Activated T-cell treated with anti-CD3 and anti-CD28 coated beads for 24 hours (primary cell): ENCODE results near the gene P2RX6.
"Not testable (repeated sequence)": the region's sequence is repeated elsewhere in the genome, so short reads cannot be mapped to it uniquely, and the experiment has no call there.

Source experiments
- DNase-seq: peaks from one replicate; pipeline ENCODE4 v3.0.0-alpha.2; 2020; ENCODE audit warnings: low read depth

Gene P2RX6

DNA sequence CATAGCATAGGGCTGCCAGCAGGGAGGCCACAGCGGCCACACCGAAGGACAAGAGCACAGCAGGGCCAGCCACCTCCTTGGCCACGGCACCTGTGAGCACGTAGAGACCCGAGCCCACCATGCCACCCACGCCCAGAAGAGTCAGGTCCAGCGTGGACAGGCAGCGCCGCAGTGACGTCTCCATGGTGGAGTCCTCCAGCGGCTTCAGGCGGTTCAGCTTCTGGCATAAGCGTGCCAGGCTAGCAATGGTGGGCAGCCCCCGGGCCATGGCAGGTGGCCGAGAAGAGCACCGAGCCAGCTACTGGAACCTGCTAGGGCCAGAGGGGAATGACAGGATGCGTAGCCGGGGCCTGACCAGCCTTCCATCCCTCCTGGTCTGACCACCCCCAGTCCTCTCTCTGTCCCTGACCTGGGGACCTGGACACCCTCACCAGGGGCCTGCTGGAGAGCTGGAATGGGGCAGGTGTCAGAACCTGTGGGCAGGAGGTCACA, 16.6 kb downstream of the P2RX6 start:
- no peak for DNase-seq

DNA sequence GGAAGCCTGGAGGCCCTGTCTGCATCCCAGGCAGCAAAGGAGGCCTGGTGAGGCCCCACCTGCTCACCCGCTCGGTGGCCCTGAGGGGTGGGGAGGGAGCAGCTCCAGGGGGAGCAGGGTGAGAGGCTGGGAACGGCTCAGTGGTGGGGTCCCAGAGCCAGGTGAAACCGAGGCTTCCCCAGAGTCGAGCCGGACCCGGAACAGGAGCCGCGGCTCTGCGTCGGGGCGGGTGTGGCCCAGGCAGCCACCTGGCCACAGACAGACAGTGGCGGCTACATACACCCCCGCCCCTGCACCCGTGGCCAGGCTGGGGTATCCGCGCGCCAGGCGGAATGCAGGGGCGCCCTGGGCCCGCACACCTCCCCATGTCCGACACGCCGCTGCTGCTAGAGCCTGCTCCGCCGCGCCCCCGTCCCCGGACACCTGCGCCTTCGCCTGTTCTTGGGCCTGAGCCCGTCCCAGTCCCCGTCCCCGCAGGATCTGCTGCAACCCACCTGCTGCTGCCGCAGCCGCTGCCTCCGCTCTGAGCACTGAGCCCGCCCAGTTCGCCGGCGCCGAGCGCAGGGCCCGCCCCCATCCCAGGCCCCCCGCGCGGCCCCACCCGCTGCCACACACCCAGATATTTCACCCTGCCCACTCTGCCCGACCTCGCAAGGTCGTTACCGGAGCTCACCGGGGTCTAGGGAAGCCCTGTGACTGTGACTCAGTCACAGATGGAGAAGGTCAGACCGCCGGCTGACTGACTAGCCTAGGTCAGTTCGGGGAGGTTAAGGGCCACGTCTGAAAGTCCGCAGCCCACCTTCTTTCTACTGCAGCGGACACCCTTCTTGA, 17.3 kb downstream of the P2RX6 start, which contains the start of gene SLC7A4:
Gene SLC7A4, minus strand, starts transcription at position 525 of the 831 bp plus-strand sequence. CDS start 749 bp downstream, outside the sequence.
- no peak for DNase-seq

DNA sequence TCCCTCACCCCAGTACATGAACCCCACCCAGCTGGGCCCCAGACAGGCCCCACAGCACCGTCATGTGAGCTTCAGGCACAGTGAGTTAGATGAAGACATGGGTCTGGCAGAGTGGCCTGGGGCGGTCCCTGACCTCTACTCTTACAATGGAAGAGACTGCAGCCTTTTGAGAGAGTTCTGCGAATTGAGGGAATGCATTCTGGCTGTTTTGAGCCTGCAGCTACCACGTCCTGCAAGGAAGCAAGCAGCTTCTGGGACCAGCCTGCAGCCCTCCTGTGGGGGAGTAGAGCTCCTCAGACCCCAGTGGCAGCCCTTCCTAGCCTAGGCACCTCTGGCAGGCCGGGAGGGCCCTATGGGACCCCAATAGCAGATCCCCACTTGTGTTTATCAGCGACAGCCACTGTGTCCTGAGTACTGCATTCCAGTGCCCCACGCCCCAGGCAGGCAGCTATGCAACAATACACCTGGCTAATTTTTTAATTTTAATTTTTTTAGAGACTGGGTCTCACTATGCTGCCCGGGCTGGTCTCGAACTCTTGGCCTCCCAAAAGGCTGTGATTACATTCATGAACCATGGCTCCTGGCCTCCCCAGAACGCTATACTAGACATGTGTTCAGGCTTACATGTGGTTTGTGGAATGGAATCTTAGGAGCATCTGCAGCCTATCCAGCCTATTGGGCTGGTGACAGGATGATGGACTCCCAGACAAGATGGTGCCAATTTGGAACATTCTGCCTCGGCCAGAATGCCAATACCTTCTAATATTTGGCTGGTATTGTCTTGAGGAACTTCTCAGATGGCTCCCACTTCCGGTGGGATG, 18.1 kb downstream of the P2RX6 start:
- no peak for DNase-seq

DNA sequence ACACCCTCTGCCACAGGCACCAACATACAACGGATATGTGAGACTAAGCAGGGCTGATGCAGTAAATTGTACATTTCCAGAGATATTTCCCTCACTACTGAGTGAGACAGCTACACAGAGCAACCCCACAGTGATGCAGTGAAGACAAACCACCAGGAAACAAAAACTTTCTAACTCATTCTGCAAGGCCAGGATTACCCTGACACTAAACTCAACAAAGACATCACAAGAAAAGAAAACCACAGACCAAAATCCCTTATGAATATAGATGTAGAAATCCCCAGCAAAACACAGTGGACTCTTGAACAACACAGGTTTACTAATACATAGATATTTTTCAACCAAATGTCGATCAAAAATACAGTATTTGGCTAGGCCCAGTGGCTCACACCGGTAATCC, 18.9 kb downstream of the P2RX6 start:
- no peak for DNase-seq

DNA sequence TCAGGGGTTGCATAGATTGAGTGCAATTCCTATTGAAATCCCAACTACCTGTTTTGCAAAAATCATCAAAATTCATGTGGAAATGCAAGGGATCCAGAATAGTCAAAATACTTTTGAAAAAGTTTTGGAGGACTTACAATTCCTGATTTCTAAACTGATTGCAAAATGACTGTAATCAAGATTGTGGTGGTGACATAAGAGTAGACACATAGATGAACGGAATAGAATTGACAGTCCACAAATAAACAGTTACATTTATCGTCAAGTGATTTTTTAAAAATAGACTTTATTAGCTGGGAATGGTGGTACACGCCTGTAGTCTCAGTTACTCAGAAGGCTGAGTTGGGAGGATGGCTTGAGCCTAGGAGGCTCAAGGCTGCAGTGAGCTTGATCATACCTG, 20.0 kb downstream of the P2RX6 start:
- DNase-seq: no peak

DNA sequence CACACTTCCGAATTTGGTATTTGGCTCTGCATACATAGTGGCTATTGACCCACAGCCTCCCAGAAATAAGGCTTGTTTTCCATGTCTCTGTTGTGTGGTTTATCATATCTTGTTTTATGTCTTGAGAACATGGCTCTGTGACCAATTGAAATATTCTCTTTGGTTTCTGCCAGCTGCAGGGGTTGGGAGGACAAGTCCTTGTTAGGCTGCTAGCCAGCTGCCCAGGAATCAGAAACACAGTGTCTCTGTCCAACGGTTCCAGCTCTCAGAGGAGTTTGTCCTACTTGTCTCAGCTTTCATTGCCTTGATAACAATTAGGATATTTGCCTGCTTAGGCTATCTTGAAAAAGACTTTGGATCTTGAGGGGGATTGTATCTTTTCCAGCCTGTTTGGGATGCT, 23.4 kb downstream of the P2RX6 start:
- no peak for DNase-seq

DNA sequence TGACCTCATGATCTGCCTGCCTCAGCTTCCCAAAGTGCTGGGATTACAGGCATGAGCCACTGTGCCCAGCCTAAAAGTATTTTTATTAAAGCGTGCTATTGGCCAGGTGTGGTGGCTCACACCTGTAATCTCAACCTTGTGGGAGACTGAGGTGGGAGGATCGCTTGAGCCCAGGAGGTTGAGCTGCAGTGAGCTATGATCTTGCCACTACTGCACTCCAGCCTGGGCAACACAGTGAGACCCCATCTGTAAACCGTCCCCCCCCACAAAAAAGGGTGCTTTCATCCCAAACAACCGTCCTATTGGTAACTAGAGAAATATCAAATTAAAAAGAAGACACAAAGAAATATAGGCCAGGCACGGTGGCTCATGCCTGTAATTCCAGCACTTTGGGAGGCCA, 24.2 kb downstream of the P2RX6 start:
- not testable (repeated sequence) for DNase-seq

DNA sequence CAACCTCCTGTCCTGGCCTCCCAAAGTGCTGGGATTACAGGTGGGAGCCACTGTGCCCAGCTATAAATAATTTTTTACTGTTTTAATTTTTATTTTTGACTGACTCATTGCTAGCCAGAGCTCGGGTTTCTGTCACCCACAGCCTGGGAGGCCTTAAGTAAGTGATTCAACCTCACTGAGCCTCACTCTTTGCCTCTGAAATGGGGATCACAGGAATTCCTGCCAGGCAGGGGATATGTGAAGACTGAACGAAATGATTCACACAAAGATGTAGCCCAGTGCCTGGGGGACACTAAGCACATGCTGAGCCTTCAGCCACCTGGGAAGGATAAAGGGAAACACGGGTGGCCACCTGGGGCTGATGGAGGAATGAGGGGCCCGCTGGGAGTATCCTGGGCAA, 27.0 kb downstream of the P2RX6 start:
- no peak for DNase-seq

DNA sequence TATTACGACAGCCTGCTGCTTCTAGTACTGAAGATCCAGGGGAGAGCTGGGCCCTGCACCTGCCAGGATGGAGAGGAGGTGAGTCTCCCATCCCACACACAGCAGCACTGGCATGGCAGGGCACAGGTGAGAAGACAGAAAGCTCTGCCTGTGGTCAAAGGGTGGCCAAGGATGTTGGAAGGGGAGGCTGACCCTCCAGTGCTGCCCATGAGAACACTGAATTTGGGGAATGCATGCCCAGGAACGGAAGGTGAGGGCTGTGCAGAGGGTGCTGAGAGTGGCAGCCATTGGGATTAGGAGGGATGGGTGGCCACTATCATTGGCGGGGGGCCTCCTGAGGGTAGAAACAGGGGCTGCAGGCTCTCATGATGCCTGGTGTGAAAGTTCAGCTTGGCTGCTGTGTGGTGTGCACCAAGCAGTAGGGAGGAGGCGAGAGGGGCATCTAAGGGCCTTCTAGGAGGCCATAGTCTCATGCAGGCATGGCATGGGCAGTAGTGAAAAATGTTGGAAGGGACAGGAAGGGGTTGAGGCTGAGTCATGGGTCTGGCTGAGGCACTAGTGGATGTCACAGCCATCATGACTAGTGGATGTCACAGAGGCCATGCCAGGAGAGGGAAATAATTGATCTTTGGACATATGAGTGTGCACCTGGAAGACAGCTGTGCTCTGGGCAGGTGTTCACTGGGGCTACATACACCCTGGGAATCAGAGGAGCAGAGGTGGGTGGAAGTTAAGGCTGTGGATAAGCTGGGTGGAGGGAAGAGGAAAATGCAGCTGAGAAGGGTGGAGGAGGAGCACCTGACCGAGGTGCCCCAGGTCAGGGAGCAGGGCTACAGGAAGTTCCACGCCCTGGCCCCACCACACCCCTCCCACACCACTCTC, 28.3 kb downstream of the P2RX6 start:
- DNase-seq: no peak

DNA sequence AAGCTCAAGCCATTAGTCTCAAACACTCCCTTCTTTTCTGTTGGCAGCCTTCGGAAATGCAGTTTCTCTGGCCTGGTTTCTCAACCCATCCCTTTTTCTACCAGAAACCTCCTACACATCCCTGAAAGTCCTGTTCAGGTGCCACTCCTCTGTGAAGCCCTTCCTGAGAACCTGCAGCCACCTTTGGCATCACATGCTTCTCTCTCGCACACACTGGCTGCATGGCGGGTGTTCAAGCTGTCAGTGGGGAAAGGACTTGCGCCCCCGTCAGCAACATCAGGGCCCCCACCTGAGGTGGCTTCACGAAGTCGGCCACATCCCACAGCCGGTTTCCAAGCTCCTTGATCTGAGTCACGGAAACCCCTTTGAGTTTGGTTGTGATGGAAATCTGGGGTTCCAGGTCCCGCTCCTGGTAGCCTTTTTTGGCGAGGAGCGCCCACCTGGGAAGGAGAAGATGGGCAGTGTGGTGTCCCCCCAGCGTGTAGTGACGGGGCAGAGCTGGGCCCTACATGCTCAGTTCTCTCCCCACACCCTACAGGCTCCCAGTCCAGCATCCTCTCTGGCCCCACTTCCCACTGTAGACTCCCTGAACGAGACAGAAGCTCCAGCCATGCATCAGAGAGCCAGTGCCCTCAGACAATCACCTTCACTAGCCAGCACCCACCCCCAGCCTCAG, 29.0 kb downstream of the P2RX6 start:
- DNase-seq: no peak

DNA sequence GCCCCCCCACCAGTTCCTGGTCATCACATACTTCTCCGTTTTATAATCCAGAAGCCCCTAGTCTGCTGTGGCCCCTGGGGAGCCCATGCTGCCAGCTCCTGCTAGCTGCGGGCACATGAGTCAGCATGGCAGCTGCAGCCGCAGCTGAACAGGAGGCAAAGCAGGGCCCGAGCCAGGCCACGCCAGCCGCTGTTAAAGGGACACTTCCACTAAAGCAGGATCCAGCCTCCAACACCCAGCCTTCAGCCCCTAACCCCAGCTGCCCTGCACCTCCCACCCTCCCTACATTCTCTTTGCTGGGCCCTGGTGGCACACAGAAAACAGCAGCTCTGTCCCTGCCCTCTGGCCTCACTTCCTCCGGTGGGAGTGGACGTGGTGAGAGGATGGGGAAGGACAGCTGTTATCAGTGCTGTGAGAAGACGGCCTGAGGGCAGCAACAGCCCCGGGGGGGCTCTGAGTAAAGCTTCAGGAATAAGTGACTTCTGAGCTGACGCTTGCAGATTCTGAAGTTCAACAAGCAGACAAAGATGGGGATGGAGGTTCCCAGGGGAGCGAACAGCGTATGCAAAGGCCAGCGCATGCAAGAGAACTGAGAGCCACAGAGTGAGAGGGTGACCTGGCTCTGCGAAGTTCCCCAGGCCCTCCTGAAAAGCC, 30.1 kb downstream of the P2RX6 start:
- no peak for DNase-seq

DNA sequence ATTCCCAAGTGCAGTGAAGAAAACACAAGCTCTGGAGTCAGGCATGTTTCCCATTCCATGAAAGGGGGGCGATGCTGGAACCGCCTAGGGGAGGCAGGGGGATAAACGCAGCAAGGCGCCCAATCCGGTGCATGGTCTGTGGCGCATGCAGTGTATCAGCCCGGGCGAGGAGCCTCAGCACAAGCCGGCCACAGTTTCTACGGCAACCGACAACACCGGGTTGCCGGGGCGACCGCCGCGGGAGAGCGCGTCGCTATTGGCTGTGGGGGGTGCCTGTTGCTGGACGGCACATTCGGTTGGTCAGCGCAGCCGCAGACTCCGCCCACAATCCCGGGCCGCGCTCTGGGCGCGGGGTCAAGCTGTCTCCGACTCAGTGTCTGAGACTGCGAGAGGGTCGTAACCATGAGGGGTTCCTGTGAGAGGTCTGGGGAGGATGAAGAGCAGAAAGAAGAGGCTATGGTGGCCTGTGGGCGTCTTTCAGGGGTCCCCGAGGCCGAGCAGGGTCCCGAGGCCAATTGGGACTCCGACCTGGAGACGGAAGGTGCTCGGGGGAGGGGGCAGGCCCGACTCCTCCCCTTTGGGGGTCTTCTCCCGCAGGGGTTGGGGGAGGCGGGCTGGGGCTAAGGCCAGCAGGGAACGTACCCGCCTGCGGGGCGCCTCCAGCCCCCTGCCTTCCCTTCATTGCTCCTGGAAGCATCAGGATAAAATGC, 30.8 kb downstream of the P2RX6 start, which contains the start of gene LRRC74B:
Gene LRRC74B, plus strand, starts transcription at position 362 of the 710 bp plus-strand sequence. Its CDS starts 41 bp downstream, at position 403.
- DNase-seq: peak; percentile 68

DNA sequence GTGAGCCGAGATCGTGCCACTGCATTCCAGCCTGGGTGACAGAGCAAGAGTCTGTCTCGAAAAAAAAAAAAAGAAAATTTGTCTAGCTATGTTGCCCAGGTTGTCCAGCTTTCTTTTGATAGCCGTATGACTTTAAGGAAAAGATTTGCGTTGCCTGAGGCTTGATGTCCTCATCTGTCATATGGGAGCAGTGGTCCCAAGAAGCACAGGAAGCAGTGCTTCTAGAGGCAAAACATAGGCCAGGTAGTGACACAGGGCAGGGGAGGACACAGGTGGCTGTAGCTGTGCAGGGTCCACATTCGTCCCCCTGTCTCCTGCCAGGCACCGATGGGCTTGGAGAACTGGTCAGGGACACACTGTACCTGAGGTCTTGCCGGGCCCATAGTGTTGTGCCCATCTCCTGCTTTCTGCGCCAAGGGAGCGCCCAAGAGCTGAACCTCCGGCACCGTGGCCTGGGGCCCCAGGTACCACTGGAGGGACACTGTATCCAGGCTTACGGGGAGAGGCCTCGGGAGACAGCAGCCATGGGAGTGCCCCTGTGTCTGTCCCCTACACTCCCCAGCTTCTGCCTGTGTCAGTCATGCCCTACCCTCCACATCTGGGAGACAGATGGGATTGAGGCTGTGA, 32.2 kb downstream of the P2RX6 start:
- no peak for DNase-seq

DNA sequence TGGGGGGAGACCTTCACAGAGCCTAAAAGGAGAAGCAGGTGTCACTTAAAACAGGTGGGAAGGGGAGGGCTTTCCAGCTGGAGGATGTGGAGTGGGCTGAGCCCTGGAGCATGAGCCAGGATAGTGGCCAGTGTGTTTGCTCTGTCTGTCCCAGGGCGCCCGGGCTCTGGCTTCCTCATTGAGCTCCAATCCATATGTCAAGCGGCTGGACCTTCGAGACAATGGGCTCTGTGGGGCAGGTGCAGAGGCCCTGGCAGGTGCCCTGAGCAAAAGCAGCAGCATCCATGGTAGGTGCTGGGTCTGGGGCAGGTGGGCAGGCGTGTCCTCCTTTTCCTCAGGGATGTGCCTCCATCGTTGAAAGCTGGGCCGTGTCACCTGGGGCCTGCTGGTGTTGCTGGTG, 32.8 kb downstream of the P2RX6 start:
- DNase-seq: no peak

DNA sequence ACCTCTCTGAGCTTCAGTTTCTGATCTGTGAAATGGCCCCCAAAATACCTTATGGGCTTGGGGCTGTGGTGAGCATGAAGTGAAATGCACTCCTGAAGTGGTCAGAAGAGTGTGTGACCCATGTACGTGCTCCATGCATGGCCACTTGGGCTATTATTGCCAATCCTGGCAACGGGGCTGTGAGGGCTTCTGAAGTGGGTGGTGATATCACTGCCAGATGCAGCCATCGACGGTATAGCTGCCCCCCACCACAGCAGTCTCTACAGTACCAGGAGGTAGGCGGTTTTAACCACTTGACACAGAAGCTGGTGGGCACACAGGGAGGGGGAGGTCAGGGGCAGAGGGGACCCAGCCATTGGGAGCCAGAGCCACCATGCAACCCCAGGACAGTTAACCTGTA, 33.5 kb downstream of the P2RX6 start:
- DNase-seq: not testable (repeated sequence)

DNA sequence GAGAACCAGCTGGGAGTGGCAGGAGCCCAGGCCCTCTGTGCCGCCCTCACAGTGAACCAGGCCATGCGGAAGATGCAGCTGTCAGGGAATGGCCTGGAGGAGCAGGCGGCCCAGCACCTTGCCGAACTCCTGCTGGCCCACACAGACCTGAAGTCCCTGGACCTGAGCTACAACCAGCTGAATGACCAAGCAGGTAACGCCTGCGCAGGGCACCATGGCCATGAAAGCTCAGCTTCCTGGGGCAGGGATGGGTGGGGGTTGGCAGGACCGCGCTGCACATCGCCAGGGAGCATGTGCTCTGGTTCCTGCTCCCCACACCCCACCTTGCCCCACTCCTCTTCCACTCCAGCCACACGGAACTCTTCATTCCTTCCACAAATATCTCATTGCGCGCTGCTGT, 34.0 kb downstream of the P2RX6 start:
- DNase-seq: not testable (repeated sequence)

DNA sequence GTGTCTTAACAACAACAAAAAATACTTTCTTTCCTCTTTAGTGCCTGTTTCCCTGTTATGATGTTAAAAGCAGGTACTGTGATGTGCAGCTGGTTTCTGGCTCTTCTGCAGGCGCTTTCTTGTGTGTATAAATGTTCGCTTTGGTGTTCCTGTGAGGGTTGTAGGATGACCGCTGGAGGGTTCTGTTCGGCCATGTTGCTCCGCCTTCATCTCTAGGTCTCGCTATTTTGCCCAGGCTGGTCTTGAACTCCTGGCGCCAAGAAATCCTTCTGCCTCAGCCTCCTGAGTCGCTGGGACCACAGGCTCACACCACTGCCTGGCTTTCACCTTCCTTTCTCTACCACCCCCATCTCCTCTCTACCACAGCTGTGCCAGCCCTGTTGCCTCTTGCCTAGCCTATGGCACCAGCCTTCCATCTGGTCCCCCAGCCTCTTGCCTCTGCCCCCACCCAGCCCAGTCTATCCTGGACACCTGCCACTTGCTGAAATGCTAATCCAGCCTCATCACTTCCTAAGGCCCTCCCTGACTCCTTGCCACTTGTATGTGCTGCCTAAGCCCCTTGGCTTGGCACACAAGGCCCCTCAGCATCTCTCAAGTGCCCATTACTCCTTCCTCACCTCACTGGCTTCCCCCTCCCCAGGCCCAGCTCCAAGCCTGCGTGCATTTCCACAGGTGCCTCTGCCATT, 36.3 kb downstream of the P2RX6 start:
- DNase-seq: no peak

DNA sequence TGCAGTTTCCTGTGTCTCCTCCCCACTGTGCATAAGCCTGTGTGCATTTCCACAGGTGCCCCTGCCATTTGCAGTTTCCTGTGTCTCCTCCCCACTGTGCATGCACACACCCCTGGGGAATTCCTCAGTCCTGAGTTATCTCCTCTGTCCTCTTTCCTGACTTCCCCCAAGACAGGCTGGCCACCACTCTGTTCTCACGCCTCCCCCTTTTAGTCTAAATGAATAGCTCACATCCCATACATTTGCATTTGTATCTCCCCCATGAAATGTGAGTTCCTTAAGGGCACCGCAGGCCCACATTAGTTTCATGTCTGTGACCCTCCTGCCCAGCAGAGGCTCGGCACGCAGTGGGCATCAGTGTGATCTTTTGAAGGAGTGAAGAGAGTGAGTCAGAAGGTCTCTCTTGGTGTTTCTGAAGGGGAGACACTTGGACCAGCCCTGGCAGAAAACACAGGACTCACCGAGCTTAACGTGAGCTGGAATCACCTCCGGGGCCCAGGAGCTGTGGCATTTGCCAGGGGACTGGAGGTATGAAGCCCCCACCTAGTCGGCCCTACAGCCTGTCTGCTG, 37.0 kb downstream of the P2RX6 start:
- DNase-seq: no peak
